Activated CD8-positive, alpha-beta T cell treated with anti-CD3 and anti-CD28 coated beads, Interleukin-2, amount 10 ng/mL, durations not matched to agents 7 days and 5 days (primary cell): ENCODE data around the gene ZNF225. TPM values are rescaled to one million over a fixed set of nuclear protein-coding genes. Genes with fewer than 3 reads are reported as not detected.
"Not testable (repeated sequence)": the region's sequence is repeated elsewhere in the genome, so short reads cannot be mapped to it uniquely, and the experiment has no call there.

Experiments used
- ATAC-seq: fragments of 150-1000 bp; cut with Tn5 transposase; one replicate; pipeline ENCODE4 v1.10.0; 2021; ENCODE audit warnings: moderate library complexity
- CTCF ChIA-PET: fragments of 350-600 bp; sonication (Branson Sonifier 250); formaldehyde crosslinking; loops from one replicate; lab custom pipeline; 2021; ENCODE audit warnings: antibody characterized with exemption; lab: Charles Lee
- POLR2A ChIA-PET: fragments of 350-600 bp; sonication (Branson Sonifier 250); formaldehyde crosslinking; loops from one replicate; lab custom pipeline; 2021; ENCODE audit warnings: antibody characterized with exemption; lab: Charles Lee
- DNase-seq: peaks from one replicate; pipeline ENCODE4 v3.0.0-alpha.2; 2020
- H3K27ac Mint-ChIP-seq: one replicate; pipeline ENCODE4 v1.8.0; 2021; ENCODE audit warnings: mild to moderate bottlenecking, mixed read lengths
- H3K27me3 Mint-ChIP-seq: one replicate; pipeline ENCODE4 v1.8.0; 2021; ENCODE audit warnings: low read depth, mixed read lengths
- H3K36me3 Mint-ChIP-seq: one replicate; pipeline ENCODE4 v1.8.0; 2021; ENCODE audit warnings: low read depth, mixed read lengths
- H3K4me1 Mint-ChIP-seq: one replicate; pipeline ENCODE4 v1.8.0; 2021; ENCODE audit warnings: low read depth, mixed read lengths
- H3K4me3 Mint-ChIP-seq: one replicate; pipeline ENCODE4 v1.8.0; 2021; ENCODE audit warnings: mild to moderate bottlenecking, mixed read lengths
- H3K9me3 Mint-ChIP-seq: one replicate; pipeline ENCODE4 v1.8.0; 2022; ENCODE audit warnings: mixed read lengths; ENCODE audit not compliant: insufficient read depth
- total RNA-seq, 2 experiments: library from RNA; stranded (reverse); gene quantifications; one replicate each; pipeline ENCODE4 v1.2.3, GENCODE V29; 2021

The ZNF225 gene
- total RNA-seq, 2 experiments from 2014 or later, result 4.1 to 4.5 TPM

DNA sequence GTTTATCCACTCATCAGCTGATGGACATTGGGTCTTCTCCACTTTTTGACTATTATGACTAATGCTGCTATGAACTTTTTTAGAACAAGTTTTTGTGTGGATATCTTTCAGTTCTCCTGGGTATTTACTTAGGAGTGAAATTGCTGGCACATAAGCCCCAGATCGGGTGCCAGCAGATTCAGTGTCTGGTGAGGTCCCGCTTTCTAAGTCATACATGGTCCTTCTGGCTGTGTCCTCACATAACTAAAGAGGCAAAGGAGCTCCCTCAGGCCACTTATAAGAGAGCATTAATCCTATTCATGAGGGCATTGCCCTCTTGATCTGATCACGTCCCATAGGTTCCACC is 51.1 kb downstream of the ZNF225 start:
- Mint-ChIP-seq H3K4me3 (peak overlapping the region; percentile 94), H3K9me3 (peaks cover 40% of the 10 kb centered on the region), H3K4me1 (peaks cover 28% of the 10 kb centered on the region), H3K27me3 (no peaks in the 10 kb centered on the region), H3K36me3 (peaks cover 44% of the 10 kb centered on the region), H3K27ac (peak overlapping the region; percentile 96)
- POLR2A ChIA-PET, result interaction anchor here (1.4 to 1.7 kb wide), 5 partner anchors 43 to 411 kb away, joined by 3 to 11 read pairs (median 4); partner anchors contain the start of genes ZNF180 and ZNF227
- ATAC-seq (no peak), DNase-seq (no peak)
- CTCF ChIA-PET, result interaction anchor here (1.0 to 1.8 kb wide), 2 partner anchors 69 to 91 kb away, joined by 3 to 5 read pairs; no protein-coding TSS in a partner anchor

DNA sequence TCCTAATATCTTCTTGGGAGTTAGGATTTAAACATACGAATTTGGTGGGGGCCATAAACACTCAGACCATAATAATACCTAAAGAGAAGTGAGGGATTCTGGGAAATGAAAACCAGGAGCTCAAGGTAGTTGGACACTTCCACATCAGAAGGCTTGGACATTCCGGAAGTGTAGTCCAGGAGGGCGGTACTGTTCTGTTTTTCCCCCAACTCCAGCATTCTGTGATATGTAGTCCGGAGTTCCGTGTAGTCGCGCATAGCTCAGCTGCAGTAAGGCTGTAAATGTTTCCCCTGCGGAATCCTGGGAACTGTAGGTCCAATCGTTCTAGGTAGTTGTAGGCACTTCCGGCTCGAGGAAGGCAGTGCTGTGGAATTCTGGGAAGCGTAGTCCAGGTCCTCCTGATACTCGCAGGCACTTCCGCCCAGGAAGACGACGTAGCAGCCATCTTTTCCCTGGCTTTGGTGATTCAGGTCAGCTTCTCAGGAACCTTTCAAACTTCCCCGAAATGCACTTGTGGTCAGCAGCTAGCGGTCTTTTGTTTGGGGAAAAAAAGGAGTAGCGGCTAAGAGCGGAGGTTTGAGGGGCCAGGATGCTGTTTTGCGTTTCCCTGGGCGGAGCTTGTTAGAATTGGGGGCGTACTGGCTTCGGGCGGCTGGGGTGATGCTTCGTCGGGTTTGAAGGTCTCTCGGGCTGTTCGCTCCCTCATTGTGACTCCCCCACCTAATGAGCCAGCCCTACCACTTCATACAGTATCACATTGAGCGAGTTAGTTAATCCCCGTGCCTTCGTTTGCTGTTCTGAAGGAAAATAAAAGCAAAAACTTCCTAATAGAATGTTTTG is 51.7 kb downstream of the ZNF225 start, which contains the start of gene ZNF226:
Gene ZNF226 (plus strand): TSS at position 428 of the 840 bp plus-strand sequence. CDS start 4,981 bp downstream, outside the sequence.
- ATAC-seq (peak; percentile 90), DNase-seq (peak; percentile 86)
- Mint-ChIP-seq H3K4me3 (peak within 1 kb of the TSS; percentile 94), H3K27ac (peak within 1 kb of the TSS; percentile 96), H3K9me3 (peaks cover 41% of the 10 kb centered on the region), H3K4me1 (peaks cover 28% of the 10 kb centered on the region), H3K36me3 (peaks cover 50% of the 10 kb centered on the region), H3K27me3 (no peaks in the 10 kb centered on the region)
- POLR2A ChIA-PET, result interaction anchor here (1.3 to 1.7 kb wide), 6 partner anchors 42 to 411 kb away, joined by 3 to 11 read pairs (median 4); partner anchors contain the start of genes ZNF180, ZNF227 and ZNF235
- CTCF ChIA-PET, result interaction anchor here (1.0 to 1.8 kb wide), 3 partner anchors 8 to 92 kb away, joined by 3 to 5 read pairs (median 3); no protein-coding TSS in a partner anchor

DNA sequence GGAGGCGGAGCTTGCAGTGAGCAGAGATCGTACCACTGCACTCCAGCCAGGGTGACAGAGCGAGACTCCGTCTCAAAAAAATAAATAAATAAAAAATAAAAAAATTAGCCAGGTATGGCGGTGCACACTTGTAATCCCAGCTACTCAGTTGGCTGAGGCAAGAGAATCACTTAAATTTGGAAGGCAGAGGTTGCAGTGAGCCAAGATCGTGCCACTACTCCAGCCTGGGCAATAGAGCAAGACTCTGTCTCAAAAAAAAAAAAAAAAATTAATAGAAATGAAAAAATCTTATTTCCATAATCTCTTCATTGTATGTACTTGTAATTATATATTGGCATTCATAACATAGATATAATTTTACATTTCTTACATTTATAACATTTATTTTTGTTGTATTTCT is 57.5 kb downstream of the ZNF225 start:
- H3K9me3 Mint-ChIP-seq, result peaks cover 44% of the 10 kb centered on the region
- H3K27ac Mint-ChIP-seq, result not testable (repeated sequence)

DNA sequence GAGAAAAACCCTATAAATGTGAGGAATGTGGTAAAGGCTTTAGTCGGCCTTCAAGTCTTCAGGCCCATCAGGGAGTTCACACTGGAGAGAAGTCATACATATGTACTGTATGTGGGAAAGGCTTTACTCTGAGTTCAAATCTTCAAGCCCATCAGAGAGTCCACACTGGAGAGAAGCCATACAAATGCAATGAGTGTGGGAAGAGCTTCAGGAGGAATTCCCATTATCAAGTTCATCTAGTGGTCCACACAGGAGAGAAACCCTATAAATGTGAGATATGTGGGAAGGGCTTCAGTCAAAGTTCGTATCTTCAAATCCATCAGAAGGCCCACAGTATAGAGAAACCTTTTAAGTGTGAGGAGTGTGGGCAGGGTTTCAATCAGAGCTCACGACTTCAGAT is 63.4 kb downstream of the ZNF225 start:
- CTCF ChIA-PET, result no interaction called here

More for the DNA sequence above, 57.5 kb downstream of the ZNF225 start:
- ATAC-seq, CTCF ChIA-PET, H3K27me3 Mint-ChIP-seq, H3K4me3 Mint-ChIP-seq, POLR2A ChIA-PET, DNase-seq: not testable (repeated sequence)
- Mint-ChIP-seq H3K4me1 (peaks cover 15% of the 10 kb centered on the region), H3K36me3 (peaks cover 84% of the 10 kb centered on the region)

DNA sequence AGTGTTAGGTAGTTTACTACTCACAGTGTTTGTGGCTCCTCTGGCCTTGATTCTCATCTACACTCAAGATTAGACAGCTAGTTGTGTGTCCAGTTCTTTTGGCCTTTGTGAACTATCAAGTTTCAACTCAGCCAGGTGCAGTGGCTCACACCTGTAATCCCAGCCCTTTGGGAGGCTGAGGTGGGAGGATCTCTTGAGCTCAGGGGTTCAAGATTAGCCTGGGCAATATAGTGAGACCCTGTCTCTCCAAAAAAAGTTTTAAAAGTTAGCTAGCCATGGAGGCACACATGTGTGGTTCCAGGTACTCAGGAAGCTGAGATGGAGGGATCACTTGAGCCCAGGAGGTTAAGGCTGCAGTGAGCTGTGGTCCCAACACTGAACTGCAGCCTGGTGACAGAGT is 67.8 kb downstream of the ZNF225 start:
- Mint-ChIP-seq H3K27me3 (peaks cover 1% of the 10 kb centered on the region), H3K9me3 (peaks cover 60% of the 10 kb centered on the region), H3K4me3 (no peak overlapping the region), H3K4me1 (no peaks in the 10 kb centered on the region), H3K27ac (no peak overlapping the region), H3K36me3 (peaks cover 21% of the 10 kb centered on the region)
- ATAC-seq (no peak), DNase-seq (no peak)
- ChIA-PET CTCF (no interaction called here), POLR2A (no interaction called here)

More for the DNA sequence above, 63.4 kb downstream of the ZNF225 start:
- H3K9me3 Mint-ChIP-seq, result peaks cover 75% of the 10 kb centered on the region
- peaks cover 65% of the 10 kb centered on the region for H3K36me3 Mint-ChIP-seq
- H3K27ac Mint-ChIP-seq, result no peak overlapping the region
- no peaks in the 10 kb centered on the region for H3K27me3 Mint-ChIP-seq
- POLR2A ChIA-PET, result no interaction called here
- ATAC-seq (no peak), DNase-seq (no peak)
- no peak overlapping the region for H3K4me3 Mint-ChIP-seq
- no peaks in the 10 kb centered on the region for H3K4me1 Mint-ChIP-seq

DNA sequence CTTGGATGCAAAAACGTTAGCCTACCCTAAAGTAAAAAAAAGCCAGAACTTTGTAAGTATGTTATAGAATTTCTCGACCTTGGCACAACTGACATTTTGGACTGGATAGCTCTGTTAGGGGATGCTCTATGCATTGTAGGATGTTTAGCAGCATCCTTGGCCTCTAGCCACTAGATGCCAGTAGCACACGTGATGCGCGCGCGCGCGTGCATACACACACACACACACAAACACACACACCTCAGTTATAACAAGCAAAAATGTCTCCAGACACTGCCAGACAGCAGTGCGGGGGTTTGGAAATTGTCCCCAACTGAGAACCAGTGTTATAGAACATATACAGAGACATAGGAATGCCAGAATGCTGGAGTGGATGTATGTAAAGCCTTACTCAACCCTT is 68.9 kb downstream of the ZNF225 start:
- ChIA-PET POLR2A (no interaction called here), CTCF (no interaction called here)
- ATAC-seq (no peak), DNase-seq (no peak)
- Mint-ChIP-seq H3K27ac (no peak overlapping the region), H3K27me3 (peaks cover 3% of the 10 kb centered on the region), H3K4me3 (no peak overlapping the region), H3K9me3 (peaks cover 52% of the 10 kb centered on the region), H3K36me3 (peaks cover 9% of the 10 kb centered on the region), H3K4me1 (no peaks in the 10 kb centered on the region)

Other genes with a start within 250 kb of the ZNF225 start
- 1 to 10 TPM; 1.6 to 2.6 TPM for gene ZNF404, start 229.4 kb upstream of the ZNF225 start, total RNA-seq
- 10 to 100 TPM; 14.0 to 16.5 TPM for gene ZNF45, start 178.1 kb upstream of the ZNF225 start, total RNA-seq
- gene ZNF221, start 162.2 kb upstream of the ZNF225 start, total RNA-seq, result 1 to 10 TPM; 1.9 TPM
- gene ZNF155, start 129.2 kb upstream of the ZNF225 start, total RNA-seq, result 1 to 10 TPM; 2.2 to 3.0 TPM
- gene ZNF230, start 110.4 kb upstream of the ZNF225 start, total RNA-seq, result 1 to 10 TPM; 4.4 to 5.0 TPM
- gene ZNF222, start 88.0 kb upstream of the ZNF225 start, total RNA-seq, result 1 to 10 TPM; 2.6 to 3.0 TPM
- not detected for gene ZNF223, start 61.4 kb upstream of the ZNF225 start, total RNA-seq
- gene ZNF284, start 41.2 kb upstream of the ZNF225 start, total RNA-seq, result 1 to 10 TPM; 2.2 to 2.5 TPM
- 10 to 100 TPM; 26.3 to 27.7 TPM for gene ZNF224, start 19.0 kb upstream of the ZNF225 start, total RNA-seq
- 10 to 100 TPM in 1 of 2 experiments, 1 to 10 TPM in 1; 9.6 to 10.1 TPM for gene ZNF234, start 28.2 kb downstream of the ZNF225 start, total RNA-seq
- 10 to 100 TPM; 12.9 to 14.7 TPM for gene ZNF226, start 51.7 kb downstream of the ZNF225 start, total RNA-seq
- gene ZNF227, start 99.1 kb downstream of the ZNF225 start, total RNA-seq, result 10 to 100 TPM; 22.8 to 27.7 TPM
- gene ZNF233, start 146.5 kb downstream of the ZNF225 start, total RNA-seq, result 1 to 10 TPM in 1 of 2 experiments, under 1 TPM in 1; 0.73 to 1.0 TPM
- 1 to 10 TPM; 5.5 to 5.6 TPM for gene ZNF235, start 191.6 kb downstream of the ZNF225 start, total RNA-seq
- not detected for gene ZNF112, start 243.3 kb downstream of the ZNF225 start, total RNA-seq